HEK293 (cell line): ENCODE results near the gene CRAT.

Source experiments
- GLIS1 ChIP-seq: fragments of 450-650 bp; formaldehyde crosslinking; IDR thresholded peaks from 2 replicates; pipeline ENCODE4 v1.5.1; 2016; ENCODE audit warnings: missing biosample characterization, missing genetic modification characterization
- GLIS2 ChIP-seq: fragments of 450-650 bp; formaldehyde crosslinking; IDR thresholded peaks from 2 replicates; pipeline ENCODE4 v1.5.1; 2016; ENCODE audit warnings: missing biosample characterization, missing genetic modification characterization
- SCRT1 ChIP-seq: fragments of 450-650 bp; formaldehyde crosslinking; IDR thresholded peaks from 2 replicates; pipeline ENCODE4 v1.5.1; 2016; ENCODE audit warnings: missing biosample characterization, missing genetic modification characterization, borderline replicate concordance
- SCRT2 ChIP-seq: fragments of 450-650 bp; formaldehyde crosslinking; IDR thresholded peaks from 2 replicates; pipeline ENCODE4 v1.5.1; 2016; ENCODE audit warnings: missing biosample characterization, missing genetic modification characterization
- SETDB1 ChIP-seq: IDR thresholded peaks from one replicate; pipeline ENCODE4 v1.6.1; 2017; ENCODE audit warnings: mild to moderate bottlenecking, low read length, moderate library complexity, mixed read lengths; ENCODE audit not compliant: insufficient read length
- SP2 ChIP-seq: fragments of 450-650 bp; formaldehyde crosslinking; IDR thresholded peaks from 2 replicates; pipeline ENCODE4 v1.5.1; 2016; ENCODE audit warnings: missing biosample characterization, missing genetic modification characterization
- SP7 ChIP-seq: fragments of 450-650 bp; formaldehyde crosslinking; IDR thresholded peaks from 2 replicates; pipeline ENCODE4 v1.5.1; 2016; ENCODE audit warnings: missing biosample characterization, missing genetic modification characterization
- WT1 ChIP-seq: fragments of 450-650 bp; formaldehyde crosslinking; IDR thresholded peaks from 2 replicates; pipeline ENCODE4 v1.5.1; 2016; ENCODE audit warnings: missing biosample characterization, missing genetic modification characterization
- ZEB2 ChIP-seq: fragments of 450-650 bp; formaldehyde crosslinking; IDR thresholded peaks from 2 replicates; pipeline ENCODE4 v1.5.1; 2016; ENCODE audit warnings: missing biosample characterization, missing genetic modification characterization
- ZFP3 ChIP-seq: fragments of 450-650 bp; formaldehyde crosslinking; IDR thresholded peaks from 2 replicates; pipeline ENCODE4 v1.5.1; 2016; ENCODE audit warnings: low read depth, missing biosample characterization, missing genetic modification characterization
- ZNF114 ChIP-seq: fragments of 450-650 bp; formaldehyde crosslinking; IDR thresholded peaks from 2 replicates; pipeline ENCODE4 v1.5.0; 2017; ENCODE audit warnings: missing biosample characterization, missing genetic modification characterization
- ZNF140 ChIP-seq: fragments of 450-650 bp; formaldehyde crosslinking; IDR thresholded peaks from 2 replicates; pipeline ENCODE4 v1.5.1; 2016; ENCODE audit warnings: missing biosample characterization, missing genetic modification characterization
- ZNF169 ChIP-seq: fragments of 450-650 bp; formaldehyde crosslinking; IDR thresholded peaks from 2 replicates; pipeline ENCODE4 v1.5.1; 2016; ENCODE audit warnings: missing biosample characterization, missing genetic modification characterization
- ZNF266 ChIP-seq: fragments of 450-650 bp; formaldehyde crosslinking; IDR thresholded peaks from 2 replicates; pipeline ENCODE4 v1.5.1; 2016; ENCODE audit warnings: missing biosample characterization, missing genetic modification characterization, low read depth
- ZNF324 ChIP-seq: fragments of 450-650 bp; formaldehyde crosslinking; IDR thresholded peaks from 2 replicates; pipeline ENCODE4 v1.5.1; 2016; ENCODE audit warnings: missing biosample characterization, missing genetic modification characterization
- ZNF530 ChIP-seq: fragments of 450-650 bp; formaldehyde crosslinking; IDR thresholded peaks from 2 replicates; pipeline ENCODE4 v1.5.1; 2016; ENCODE audit warnings: low read depth, missing biosample characterization, missing genetic modification characterization
- ZNF560 ChIP-seq: fragments of 450-650 bp; formaldehyde crosslinking; IDR thresholded peaks from 2 replicates; pipeline ENCODE4 v1.5.1; 2017; ENCODE audit warnings: missing biosample characterization, missing genetic modification characterization, borderline replicate concordance
- ZNF596 ChIP-seq: fragments of 450-650 bp; IDR thresholded peaks from 2 replicates; pipeline ENCODE4 v1.5.0; 2018; ENCODE audit warnings: missing biosample characterization, mild to moderate bottlenecking, missing genetic modification characterization, moderate library complexity
- ZNF654 ChIP-seq: fragments of 450-650 bp; formaldehyde crosslinking; IDR thresholded peaks from 2 replicates; pipeline ENCODE4 v1.5.1; 2016; ENCODE audit warnings: low read depth, missing biosample characterization, missing genetic modification characterization
- ZXDB ChIP-seq: fragments of 450-650 bp; formaldehyde crosslinking; IDR thresholded peaks from 2 replicates; pipeline ENCODE4 v1.5.1; 2016; ENCODE audit warnings: missing biosample characterization, missing genetic modification characterization
- TF ChIP-seq, protein P1 (sequence below): fragments of 450-650 bp; formaldehyde crosslinking; IDR thresholded peaks from 2 replicates; pipeline ENCODE4 v1.5.1; 2016; ENCODE audit warnings: missing biosample characterization, missing genetic modification characterization
- TF ChIP-seq, protein P2 (sequence below): fragments of 450-650 bp; formaldehyde crosslinking; IDR thresholded peaks from 2 replicates; pipeline ENCODE4 v1.5.1; 2016; ENCODE audit warnings: missing biosample characterization, missing genetic modification characterization
- TF ChIP-seq, protein P3 (sequence below): fragments of 450-650 bp; formaldehyde crosslinking; IDR thresholded peaks from 2 replicates; pipeline ENCODE4 v1.5.1; 2016; ENCODE audit warnings: missing biosample characterization, missing genetic modification characterization
- TF ChIP-seq, protein P4 (sequence below): sonication (generic); formaldehyde crosslinking; IDR thresholded peaks from 2 replicates; pipeline ENCODE4 v1.8.1; 2022; ENCODE audit warnings: mild to moderate bottlenecking, moderate library complexity, missing genetic modification reagents
- TF ChIP-seq, protein P5 (sequence below): fragments of 450-650 bp; formaldehyde crosslinking; IDR thresholded peaks from 2 replicates; pipeline ENCODE4 v1.5.1; 2017; ENCODE audit warnings: missing biosample characterization, missing genetic modification characterization
- TF ChIP-seq, protein P6 (sequence below): fragments of 450-650 bp; formaldehyde crosslinking; IDR thresholded peaks from 2 replicates; pipeline ENCODE4 v1.5.1; 2016; ENCODE audit warnings: missing biosample characterization, missing genetic modification characterization
- TF ChIP-seq, protein P7 (sequence below): fragments of 450-650 bp; formaldehyde crosslinking; IDR thresholded peaks from 2 replicates; pipeline ENCODE4 v1.5.1; 2016; ENCODE audit warnings: missing biosample characterization, missing genetic modification characterization

The CRAT gene

DNA sequence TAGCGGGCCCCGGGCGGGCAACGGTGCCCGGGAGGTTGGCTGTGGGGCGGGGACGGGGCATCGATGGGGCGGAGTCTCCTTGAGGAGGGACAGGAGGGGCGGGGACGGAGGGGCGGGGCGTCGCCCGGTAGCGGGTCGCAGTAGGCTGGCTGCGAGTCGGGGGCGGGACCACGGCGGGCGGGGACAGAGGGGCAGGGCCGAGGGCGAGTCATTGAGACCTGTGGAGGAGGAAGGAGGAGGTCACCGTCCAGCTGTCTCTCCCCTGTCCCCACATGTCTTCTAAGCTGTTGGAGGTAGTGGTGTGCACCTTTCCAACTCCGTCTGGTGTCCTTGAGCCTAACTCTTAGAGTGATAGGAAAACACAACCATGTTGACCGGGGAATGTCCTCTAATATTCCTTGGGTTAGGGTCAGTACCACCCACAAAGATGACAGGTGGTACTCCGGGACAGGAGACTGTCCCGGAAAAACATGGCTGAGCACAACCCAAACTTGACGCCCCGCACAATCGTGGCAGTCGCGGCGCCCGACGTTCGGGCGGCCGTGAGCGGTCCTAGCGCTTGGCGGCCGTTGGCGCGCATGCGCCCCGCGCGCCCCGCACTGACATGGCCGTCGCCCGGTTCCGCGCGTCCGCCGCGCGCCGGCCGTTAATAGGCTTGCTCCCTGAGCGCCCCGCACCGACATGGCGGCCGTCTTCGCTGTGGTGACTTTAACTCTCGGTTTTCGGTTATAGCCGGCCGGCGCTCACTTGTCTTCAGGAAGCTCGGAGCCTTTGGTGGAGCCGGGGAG is at the start of gene CRAT, which contains the start of gene PTPA (continued):
- TF ChIP-seq, protein P1, sequence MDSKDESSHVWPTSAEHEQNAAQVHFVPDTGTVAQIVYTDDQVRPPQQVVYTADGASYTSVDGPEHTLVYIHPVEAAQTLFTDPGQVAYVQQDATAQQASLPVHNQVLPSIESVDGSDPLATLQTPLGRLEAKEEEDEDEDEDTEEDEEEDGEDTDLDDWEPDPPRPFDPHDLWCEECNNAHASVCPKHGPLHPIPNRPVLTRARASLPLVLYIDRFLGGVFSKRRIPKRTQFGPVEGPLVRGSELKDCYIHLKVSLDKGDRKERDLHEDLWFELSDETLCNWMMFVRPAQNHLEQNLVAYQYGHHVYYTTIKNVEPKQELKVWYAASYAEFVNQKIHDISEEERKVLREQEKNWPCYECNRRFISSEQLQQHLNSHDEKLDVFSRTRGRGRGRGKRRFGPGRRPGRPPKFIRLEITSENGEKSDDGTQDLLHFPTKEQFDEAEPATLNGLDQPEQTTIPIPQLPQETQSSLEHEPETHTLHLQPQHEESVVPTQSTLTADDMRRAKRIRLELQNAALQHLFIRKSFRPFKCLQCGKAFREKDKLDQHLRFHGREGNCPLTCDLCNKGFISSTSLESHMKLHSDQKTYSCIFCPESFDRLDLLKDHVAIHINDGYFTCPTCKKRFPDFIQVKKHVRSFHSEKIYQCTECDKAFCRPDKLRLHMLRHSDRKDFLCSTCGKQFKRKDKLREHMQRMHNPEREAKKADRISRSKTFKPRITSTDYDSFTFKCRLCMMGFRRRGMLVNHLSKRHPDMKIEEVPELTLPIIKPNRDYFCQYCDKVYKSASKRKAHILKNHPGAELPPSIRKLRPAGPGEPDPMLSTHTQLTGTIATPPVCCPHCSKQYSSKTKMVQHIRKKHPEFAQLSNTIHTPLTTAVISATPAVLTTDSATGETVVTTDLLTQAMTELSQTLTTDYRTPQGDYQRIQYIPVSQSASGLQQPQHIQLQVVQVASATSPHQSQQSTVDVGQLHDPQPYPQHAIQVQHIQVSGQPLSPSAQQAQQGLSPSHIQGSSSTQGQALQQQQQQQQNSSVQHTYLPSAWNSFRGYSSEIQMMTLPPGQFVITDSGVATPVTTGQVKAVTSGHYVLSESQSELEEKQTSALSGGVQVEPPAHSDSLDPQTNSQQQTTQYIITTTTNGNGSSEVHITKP (tag by site-specific recombination): peak; percentile 92
- TF ChIP-seq GLIS1 (tag by site-specific recombination) (peak; percentile 62), GLIS2 (0 out of 2 replicates have a peak, but pooled peaks have one; percentile 41), ZNF266 (tag by site-specific recombination) (no peak), SP7 (peak; percentile 87), ZNF596 (no peak), SCRT1 (peak; percentile 91), SCRT2 (tag by site-specific recombination) (peak; percentile 98), ZNF169 (tag by site-specific recombination) (no peak), ZXDB (peak; percentile 56; the same call in 1 of the 2 replicates), ZNF114 (tag by site-specific recombination) (no peak), ZNF324 (tag by site-specific recombination) (peak; percentile 25; the same call in 1 of the 2 replicates), ZEB2 (peak; percentile 72), SETDB1 (no peak), WT1 (peak; percentile 58), SP2 (tag by site-specific recombination) (peak; percentile 86), ZNF140 (tag by site-specific recombination) (no peak), ZNF654 (tag by site-specific recombination) (no peak), ZNF530 (no peak), ZFP3 (tag by site-specific recombination) (no peak), ZNF560 (no peak)
- TF ChIP-seq, protein P2, sequence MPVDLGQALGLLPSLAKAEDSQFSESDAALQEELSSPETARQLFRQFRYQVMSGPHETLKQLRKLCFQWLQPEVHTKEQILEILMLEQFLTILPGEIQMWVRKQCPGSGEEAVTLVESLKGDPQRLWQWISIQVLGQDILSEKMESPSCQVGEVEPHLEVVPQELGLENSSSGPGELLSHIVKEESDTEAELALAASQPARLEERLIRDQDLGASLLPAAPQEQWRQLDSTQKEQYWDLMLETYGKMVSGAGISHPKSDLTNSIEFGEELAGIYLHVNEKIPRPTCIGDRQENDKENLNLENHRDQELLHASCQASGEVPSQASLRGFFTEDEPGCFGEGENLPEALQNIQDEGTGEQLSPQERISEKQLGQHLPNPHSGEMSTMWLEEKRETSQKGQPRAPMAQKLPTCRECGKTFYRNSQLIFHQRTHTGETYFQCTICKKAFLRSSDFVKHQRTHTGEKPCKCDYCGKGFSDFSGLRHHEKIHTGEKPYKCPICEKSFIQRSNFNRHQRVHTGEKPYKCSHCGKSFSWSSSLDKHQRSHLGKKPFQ (tag by site-specific recombination): no peak
- TF ChIP-seq, protein P3, sequence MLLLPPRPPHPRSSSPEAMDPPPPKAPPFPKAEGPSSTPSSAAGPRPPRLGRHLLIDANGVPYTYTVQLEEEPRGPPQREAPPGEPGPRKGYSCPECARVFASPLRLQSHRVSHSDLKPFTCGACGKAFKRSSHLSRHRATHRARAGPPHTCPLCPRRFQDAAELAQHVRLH: 0 out of 2 replicates have a peak, but pooled peaks have one; percentile 10
- TF ChIP-seq, protein P4, sequence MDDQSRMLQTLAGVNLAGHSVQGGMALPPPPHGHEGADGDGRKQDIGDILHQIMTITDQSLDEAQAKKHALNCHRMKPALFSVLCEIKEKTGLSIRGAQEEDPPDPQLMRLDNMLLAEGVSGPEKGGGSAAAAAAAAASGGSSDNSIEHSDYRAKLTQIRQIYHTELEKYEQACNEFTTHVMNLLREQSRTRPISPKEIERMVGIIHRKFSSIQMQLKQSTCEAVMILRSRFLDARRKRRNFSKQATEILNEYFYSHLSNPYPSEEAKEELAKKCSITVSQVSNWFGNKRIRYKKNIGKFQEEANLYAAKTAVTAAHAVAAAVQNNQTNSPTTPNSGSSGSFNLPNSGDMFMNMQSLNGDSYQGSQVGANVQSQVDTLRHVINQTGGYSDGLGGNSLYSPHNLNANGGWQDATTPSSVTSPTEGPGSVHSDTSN (CRISPR knock-in tag): peak; percentile 44; the same call in 1 of the 2 replicates
- TF ChIP-seq, protein P5, sequence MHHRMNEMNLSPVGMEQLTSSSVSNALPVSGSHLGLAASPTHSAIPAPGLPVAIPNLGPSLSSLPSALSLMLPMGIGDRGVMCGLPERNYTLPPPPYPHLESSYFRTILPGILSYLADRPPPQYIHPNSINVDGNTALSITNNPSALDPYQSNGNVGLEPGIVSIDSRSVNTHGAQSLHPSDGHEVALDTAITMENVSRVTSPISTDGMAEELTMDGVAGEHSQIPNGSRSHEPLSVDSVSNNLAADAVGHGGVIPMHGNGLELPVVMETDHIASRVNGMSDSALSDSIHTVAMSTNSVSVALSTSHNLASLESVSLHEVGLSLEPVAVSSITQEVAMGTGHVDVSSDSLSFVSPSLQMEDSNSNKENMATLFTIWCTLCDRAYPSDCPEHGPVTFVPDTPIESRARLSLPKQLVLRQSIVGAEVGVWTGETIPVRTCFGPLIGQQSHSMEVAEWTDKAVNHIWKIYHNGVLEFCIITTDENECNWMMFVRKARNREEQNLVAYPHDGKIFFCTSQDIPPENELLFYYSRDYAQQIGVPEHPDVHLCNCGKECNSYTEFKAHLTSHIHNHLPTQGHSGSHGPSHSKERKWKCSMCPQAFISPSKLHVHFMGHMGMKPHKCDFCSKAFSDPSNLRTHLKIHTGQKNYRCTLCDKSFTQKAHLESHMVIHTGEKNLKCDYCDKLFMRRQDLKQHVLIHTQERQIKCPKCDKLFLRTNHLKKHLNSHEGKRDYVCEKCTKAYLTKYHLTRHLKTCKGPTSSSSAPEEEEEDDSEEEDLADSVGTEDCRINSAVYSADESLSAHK: no peak
- TF ChIP-seq, protein P6, sequence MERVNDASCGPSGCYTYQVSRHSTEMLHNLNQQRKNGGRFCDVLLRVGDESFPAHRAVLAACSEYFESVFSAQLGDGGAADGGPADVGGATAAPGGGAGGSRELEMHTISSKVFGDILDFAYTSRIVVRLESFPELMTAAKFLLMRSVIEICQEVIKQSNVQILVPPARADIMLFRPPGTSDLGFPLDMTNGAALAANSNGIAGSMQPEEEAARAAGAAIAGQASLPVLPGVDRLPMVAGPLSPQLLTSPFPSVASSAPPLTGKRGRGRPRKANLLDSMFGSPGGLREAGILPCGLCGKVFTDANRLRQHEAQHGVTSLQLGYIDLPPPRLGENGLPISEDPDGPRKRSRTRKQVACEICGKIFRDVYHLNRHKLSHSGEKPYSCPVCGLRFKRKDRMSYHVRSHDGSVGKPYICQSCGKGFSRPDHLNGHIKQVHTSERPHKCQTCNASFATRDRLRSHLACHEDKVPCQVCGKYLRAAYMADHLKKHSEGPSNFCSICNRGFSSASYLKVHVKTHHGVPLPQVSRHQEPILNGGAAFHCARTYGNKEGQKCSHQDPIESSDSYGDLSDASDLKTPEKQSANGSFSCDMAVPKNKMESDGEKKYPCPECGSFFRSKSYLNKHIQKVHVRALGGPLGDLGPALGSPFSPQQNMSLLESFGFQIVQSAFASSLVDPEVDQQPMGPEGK: peak; percentile 57
- TF ChIP-seq, protein P7, sequence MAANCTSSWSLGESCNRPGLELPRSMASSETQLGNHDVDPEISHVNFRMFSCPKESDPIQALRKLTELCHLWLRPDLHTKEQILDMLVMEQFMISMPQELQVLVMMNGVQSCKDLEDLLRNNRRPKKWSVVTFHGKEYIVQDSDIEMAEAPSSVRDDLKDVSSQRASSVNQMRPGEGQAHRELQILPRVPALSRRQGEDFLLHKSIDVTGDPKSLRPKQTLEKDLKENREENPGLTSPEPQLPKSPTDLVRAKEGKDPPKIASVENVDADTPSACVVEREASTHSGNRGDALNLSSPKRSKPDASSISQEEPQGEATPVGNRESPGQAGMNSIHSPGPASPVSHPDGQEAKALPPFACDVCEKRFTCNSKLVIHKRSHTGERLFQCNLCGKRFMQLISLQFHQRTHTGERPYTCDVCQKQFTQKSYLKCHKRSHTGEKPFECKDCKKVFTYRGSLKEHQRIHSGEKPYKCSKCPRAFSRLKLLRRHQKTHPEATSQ (tag by site-specific recombination): peak; percentile 96
